ENCODE results near the gene ATP5F1E. TPM values are rescaled to one million over a fixed set of nuclear protein-coding genes. Genes with fewer than 3 reads are reported as not detected.

Gene ATP5F1E
- total RNA-seq, 1 experiment from 2014 or later, result 41.1 TPM

DNA sequence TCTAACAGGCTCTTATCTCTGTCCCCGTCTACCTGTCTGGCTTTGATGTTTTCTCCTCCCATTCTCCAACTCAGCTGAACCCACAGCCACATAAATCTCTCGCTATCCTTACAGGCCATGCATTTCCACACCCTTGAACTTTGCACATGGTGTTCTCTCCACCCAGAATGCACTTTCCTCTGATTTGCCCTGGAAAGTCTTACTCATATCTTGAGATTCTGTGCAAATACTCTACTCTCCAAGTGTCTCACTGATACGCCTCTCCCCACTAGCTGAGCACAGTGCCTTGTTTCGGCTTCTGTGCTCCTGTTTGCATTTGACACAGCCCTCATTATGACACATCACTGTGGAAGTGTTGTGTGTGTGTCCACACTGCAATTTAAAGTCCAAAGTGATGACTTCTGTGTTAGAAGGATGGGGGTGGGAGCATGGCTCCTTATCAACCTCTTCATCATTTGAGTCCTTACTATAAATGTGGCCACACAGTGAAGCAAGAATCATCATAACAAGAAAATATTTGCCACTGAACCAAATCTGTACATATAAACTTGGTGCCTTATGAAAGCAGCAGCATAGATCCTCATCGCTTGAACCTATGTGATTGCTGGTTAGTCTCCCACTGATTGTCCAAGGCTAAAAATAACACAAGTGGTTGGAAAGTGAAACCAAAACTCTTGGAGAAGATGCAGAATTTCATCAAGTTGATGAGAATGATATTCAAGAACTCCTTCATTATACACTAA is 16.0 kb upstream of the ATP5F1E start:
- Mint-ChIP-seq H3K4me3 (no peak overlapping the region), H3K27me3 (ENCODE audit: low read depth) (peaks cover 49% of the 10 kb centered on the region), H3K27ac (no peak overlapping the region), H3K36me3 (no peaks in the 10 kb centered on the region), H3K4me1 (peaks cover 1% of the 10 kb centered on the region; the same call in 1 of the 2 replicates), H3K9me3 (no peaks in the 10 kb centered on the region)
- no peak for TF ChIP-seq ZNF671 (CRISPR knock-in tag; IDR thresholded peaks at IDR 0.05)
- ChIA-PET POLR2A (no interaction called here), CTCF (no interaction called here)
- DNase-seq (ENCODE audit: low spot score), result no peak
- ATAC-seq, result no peak

DNA sequence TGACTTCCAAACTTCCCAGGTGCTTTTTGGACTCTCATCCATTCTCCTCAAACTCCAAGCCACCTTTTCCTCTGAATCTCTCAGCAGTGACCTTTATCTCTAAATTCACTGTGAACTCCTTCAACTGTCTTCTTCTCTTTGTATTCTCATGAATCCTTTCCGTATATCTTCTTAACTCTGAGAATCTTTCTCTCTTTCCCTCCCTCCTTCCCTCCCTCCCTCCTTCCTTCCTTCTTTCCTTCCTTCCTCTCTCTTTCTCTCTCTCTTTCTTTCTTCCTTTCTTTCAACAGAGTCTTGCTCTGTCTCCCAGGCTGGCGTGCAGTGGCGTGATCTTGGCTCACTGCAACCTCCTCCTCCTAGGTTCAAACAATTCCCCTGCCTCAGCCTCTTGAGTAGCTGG is 14.7 kb upstream of the ATP5F1E start:
- H3K27me3 Mint-ChIP-seq (ENCODE audit: low read depth), result peaks cover 46% of the 10 kb centered on the region
- H3K9me3 Mint-ChIP-seq, result no peaks in the 10 kb centered on the region
- DNase-seq (ENCODE audit: low spot score) (no peak), ATAC-seq (no peak)
- H3K36me3 Mint-ChIP-seq, result no peaks in the 10 kb centered on the region
- TF ChIP-seq SOX15 (CRISPR knock-in tag; IDR thresholded peaks at IDR 0.05) (no peak), JUN (CRISPR knock-in tag; IDR thresholded peaks at IDR 0.05) (no peak)
- CTCF ChIA-PET, result no interaction called here
- H3K4me1 Mint-ChIP-seq, result peaks cover 3% of the 10 kb centered on the region; the same call in 1 of the 2 replicates
- no peak overlapping the region for H3K4me3 Mint-ChIP-seq
- POLR2A ChIA-PET, result no interaction called here
- no peak overlapping the region for H3K27ac Mint-ChIP-seq

DNA sequence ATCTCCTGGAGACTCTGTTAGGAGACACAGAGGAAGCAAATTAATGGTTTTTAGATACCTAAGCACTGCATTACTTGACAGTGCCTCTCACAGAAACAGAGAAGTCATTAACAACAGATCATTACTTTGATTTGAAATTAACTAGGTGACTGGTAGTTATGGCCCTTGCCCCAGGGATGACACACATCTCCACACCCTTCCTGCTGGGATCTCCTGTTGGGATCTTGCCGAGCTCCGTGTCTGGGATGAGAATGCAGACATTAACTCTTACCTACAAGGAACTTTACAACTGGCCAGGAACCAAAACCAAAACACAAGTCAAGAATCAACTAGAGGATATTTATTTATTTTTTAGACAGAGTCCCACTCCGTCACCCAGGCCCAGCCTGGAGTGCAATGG is 12.7 kb upstream of the ATP5F1E start:
- ATAC-seq, result no peak
- ChIA-PET POLR2A (no interaction called here), CTCF (no interaction called here)
- peaks cover 32% of the 10 kb centered on the region for H3K27me3 Mint-ChIP-seq (ENCODE audit: low read depth)
- H3K36me3 Mint-ChIP-seq, result peaks cover 8% of the 10 kb centered on the region
- TF ChIP-seq FOXJ3 (CRISPR knock-in tag; IDR thresholded peaks at IDR 0.05; ENCODE audit: borderline replicate concordance), result no peak
- TF ChIP-seq ERG (CRISPR knock-in tag; IDR thresholded peaks at IDR 0.05), result no peak
- H3K4me1 Mint-ChIP-seq, result peaks cover 20% of the 10 kb centered on the region
- no peak for DNase-seq (ENCODE audit: low spot score)
- H3K9me3 Mint-ChIP-seq, result no peaks in the 10 kb centered on the region
- H3K4me3 Mint-ChIP-seq, result no peak overlapping the region
- H3K27ac Mint-ChIP-seq, result no peak overlapping the region

DNA sequence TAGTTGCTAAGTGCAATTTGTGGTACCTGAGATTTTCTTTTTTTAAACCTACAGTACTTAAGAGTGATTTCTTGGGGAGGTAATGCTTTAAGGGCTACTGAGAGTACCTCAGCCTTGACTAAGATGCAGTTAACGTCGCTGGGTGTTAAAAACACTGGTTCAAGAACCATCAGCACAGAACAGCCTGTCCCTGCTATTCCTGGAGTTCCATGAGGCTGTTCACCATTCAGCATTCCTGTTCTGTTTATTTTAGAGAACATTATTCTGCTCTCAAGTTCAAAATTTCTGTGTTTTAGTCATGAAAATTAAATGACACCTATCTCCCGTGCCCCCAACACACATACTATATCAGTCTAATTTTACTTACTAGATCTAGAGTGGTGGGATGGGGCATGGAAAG is 12.2 kb upstream of the ATP5F1E start:
- Mint-ChIP-seq H3K36me3 (peaks cover 8% of the 10 kb centered on the region), H3K4me3 (no peak overlapping the region), H3K27me3 (ENCODE audit: low read depth) (peaks cover 28% of the 10 kb centered on the region), H3K9me3 (no peaks in the 10 kb centered on the region), H3K27ac (no peak overlapping the region), H3K4me1 (peaks cover 20% of the 10 kb centered on the region)
- ChIA-PET CTCF (no interaction called here), POLR2A (no interaction called here)
- no peak for ATAC-seq
- no peak for DNase-seq (ENCODE audit: low spot score)
- TF ChIP-seq, protein P1, sequence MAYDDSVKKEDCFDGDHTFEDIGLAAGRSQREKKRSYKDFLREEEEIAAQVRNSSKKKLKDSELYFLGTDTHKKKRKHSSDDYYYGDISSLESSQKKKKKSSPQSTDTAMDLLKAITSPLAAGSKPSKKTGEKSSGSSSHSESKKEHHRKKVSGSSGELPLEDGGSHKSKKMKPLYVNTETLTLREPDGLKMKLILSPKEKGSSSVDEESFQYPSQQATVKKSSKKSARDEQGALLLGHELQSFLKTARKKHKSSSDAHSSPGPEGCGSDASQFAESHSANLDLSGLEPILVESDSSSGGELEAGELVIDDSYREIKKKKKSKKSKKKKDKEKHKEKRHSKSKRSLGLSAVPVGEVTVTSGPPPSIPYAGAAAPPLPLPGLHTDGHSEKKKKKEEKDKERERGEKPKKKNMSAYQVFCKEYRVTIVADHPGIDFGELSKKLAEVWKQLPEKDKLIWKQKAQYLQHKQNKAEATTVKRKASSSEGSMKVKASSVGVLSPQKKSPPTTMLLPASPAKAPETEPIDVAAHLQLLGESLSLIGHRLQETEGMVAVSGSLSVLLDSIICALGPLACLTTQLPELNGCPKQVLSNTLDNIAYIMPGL (CRISPR knock-in tag; IDR thresholded peaks at IDR 0.05), result no peak
- TF ChIP-seq ZNF532 (CRISPR knock-in tag; IDR thresholded peaks at IDR 0.05; ENCODE audit: borderline replicate concordance), result no peak
- no peak for TF ChIP-seq TCF7 (CRISPR knock-in tag; IDR thresholded peaks at IDR 0.05; ENCODE audit: low read depth)
